DOHH2 (cell line): ENCODE data around the gene RASD2.
"Not testable (repeated sequence)": the region's sequence is repeated elsewhere in the genome, so short reads cannot be mapped to it uniquely, and the experiment has no call there.

Experiments used
- CTCF ChIP-seq: fragments of 200-600 bp; sonication (generic); IDR thresholded peaks from one replicate; pipeline ENCODE4 v1.5.1; 2014; ENCODE audit warnings: antibody characterized with exemption, mild to moderate bottlenecking, low read depth, low read length; ENCODE audit not compliant: poor library complexity, severe bottlenecking
- EZH2phosphoT487 ChIP-seq: fragments of 200-600 bp; sonication (generic); IDR thresholded peaks from 2 replicates; pipeline ENCODE4 v1.6.1; 2017; ENCODE audit warnings: borderline replicate concordance, mild to moderate bottlenecking, antibody characterized with exemption, low read length, moderate library complexity, mixed read lengths

- not testable (repeated sequence) for TF ChIP-seq EZH2phosphoT487, CTCF
Measured at GRCh38 chr22:35515952-35516351, 24.7 kb upstream of the RASD2 start.
